ENCODE measurements around the gene INHBE.
"Not testable (repeated sequence)": the region's sequence is repeated elsewhere in the genome, so short reads cannot be mapped to it uniquely, and the experiment has no call there.

INHBE gene

DNA sequence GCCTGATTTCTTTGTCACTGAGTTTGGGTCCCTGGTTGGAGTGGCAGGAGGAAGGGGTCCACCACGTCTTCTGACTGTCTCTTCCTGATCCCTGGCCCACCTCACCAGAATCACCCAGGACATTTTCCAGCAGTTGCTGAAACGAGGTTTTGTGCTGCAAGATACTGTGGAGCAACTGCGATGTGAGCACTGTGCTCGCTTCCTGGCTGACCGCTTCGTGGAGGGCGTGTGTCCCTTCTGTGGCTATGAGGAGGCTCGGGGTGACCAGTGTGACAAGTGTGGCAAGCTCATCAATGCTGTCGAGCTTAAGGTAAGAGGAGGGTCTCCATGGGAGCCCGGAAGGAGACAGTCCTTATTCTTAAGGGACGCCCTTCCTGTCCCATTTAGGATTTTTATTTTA lies 45.1 kb downstream of the INHBE start:
- no peak for DNase-seq

DNA sequence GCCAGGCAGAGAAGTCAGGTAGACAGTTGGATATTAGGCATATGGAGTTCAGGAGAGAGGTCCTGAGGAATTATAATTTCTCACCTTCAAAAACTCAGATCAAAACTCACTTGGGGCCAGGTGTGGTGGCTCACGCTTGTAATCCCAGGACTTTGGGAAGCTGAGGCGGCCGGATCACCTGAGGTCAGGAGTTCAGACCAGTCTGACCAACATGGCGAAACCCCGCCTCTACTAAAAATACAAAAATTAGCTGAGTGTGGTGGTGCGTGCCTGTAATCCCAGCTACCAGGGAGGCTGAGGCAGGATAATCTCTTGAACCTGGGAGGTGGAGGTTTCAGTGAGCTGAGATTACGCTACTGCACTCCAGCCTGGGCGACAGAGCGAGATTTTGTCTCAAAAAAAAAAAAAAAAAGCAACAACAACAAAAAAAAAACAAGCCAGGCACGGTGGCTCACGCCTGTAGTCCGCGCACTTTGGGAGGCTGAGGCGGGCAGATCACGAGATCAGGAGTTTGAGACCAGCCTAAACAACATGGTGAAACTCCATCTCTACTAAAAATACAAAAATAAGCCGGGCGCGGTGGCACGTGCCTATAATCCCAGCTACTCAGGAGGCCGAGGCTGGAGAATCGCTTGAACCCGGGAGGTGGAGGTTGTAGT lies 47.3 kb downstream of the INHBE start:
- not testable (repeated sequence) for DNase-seq

DNA sequence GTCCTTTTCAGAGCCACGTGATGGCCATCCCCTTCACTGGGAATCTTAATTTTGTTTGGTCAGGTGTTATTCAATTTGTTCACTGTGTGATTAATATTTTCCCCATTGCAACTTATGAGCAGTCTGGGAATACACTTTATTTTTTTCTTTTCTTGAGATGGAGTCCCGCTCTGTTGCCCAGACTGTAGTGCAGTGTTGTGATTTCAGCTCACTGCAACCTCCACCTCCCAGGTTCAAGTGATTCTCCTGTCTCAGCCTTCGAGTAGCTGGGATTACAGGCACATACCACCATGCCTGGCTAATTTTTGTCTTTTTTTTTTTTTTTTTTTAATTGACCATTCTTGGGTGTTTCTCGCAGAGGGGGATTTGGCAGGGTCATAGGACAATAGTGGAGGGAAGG lies 51.4 kb downstream of the INHBE start:
- not testable (repeated sequence) for DNase-seq

All from AML-193 (cell line).